Measurements from ENCODE around the gene WWP2.
"Not testable (repeated sequence)": the region's sequence is repeated elsewhere in the genome, so short reads cannot be mapped to it uniquely, and the experiment has no call there.

WWP2 gene

GRCh38 chr16:69784586-69784985 lies 22.5 kb downstream of the WWP2 start:
- DNase-seq (ENCODE audit: extremely low spot score, insufficient read length, low read depth), result no peak
- no peak for FAIRE-seq

- FAIRE-seq, result no peak
- DNase-seq (ENCODE audit: extremely low spot score, insufficient read length, low read depth), result no peak
These were observed 25.8 kb downstream of the WWP2 start for GRCh38 chr16:69787883-69788282.

GRCh38 chr16:69791391-69791847 lies 29.3 kb downstream of the WWP2 start:
- FAIRE-seq; DNase-seq (ENCODE audit: extremely low spot score, insufficient read length, low read depth): not testable (repeated sequence)

GRCh38 chr16:69793526-69793925 lies 31.4 kb downstream of the WWP2 start:
- FAIRE-seq, result no peak
- no peak for DNase-seq (ENCODE audit: extremely low spot score, insufficient read length, low read depth)

- FAIRE-seq, result no peak
- DNase-seq (ENCODE audit: extremely low spot score, insufficient read length, low read depth), result no peak
These were observed 32.4 kb downstream of the WWP2 start for GRCh38 chr16:69794486-69794885.

- DNase-seq (ENCODE audit: extremely low spot score, insufficient read length, low read depth) (peak; percentile 26), FAIRE-seq (peak; percentile 84)
These were observed 34.4 kb downstream of the WWP2 start for GRCh38 chr16:69796285-69797118.

GRCh38 chr16:69798466-69798865 lies 36.3 kb downstream of the WWP2 start:
- DNase-seq (ENCODE audit: extremely low spot score, insufficient read length, low read depth), result no peak
- no peak for FAIRE-seq

- DNase-seq (ENCODE audit: extremely low spot score, insufficient read length, low read depth) (no peak), FAIRE-seq (no peak)
These were observed 37.5 kb downstream of the WWP2 start for GRCh38 chr16:69799611-69800031.

GRCh38 chr16:69804297-69804696 lies 42.2 kb downstream of the WWP2 start:
- no peak for FAIRE-seq
- DNase-seq (ENCODE audit: extremely low spot score, insufficient read length, low read depth), result no peak

GRCh38 chr16:69806776-69807175 lies 44.6 kb downstream of the WWP2 start:
- not testable (repeated sequence) for FAIRE-seq; DNase-seq (ENCODE audit: extremely low spot score, insufficient read length, low read depth)

GRCh38 chr16:69812688-69813014 lies 50.5 kb downstream of the WWP2 start:
- DNase-seq (ENCODE audit: extremely low spot score, insufficient read length, low read depth) (no peak), FAIRE-seq (no peak)

- FAIRE-seq, result no peak
These were observed 51.9 kb downstream of the WWP2 start for GRCh38 chr16:69814078-69814477.

GRCh38 chr16:69814561-69814960 lies 52.4 kb downstream of the WWP2 start:
- DNase-seq (ENCODE audit: extremely low spot score, insufficient read length, low read depth) (no peak), FAIRE-seq (no peak)

More at GRCh38 chr16:69814078-69814477, 51.9 kb downstream of the WWP2 start:
- no peak for DNase-seq (ENCODE audit: extremely low spot score, insufficient read length, low read depth)

- not testable (repeated sequence) for FAIRE-seq; DNase-seq (ENCODE audit: extremely low spot score, insufficient read length, low read depth)
These were observed 53.2 kb downstream of the WWP2 start for GRCh38 chr16:69815216-69815883.

- DNase-seq (ENCODE audit: extremely low spot score, insufficient read length, low read depth) (no peak), FAIRE-seq (no peak)
These were observed 54.9 kb downstream of the WWP2 start for GRCh38 chr16:69816996-69817395.

- no peak for DNase-seq (ENCODE audit: extremely low spot score, insufficient read length, low read depth)
These were observed 56.9 kb downstream of the WWP2 start for GRCh38 chr16:69818891-69819545.

GRCh38 chr16:69820926-69821541 lies 58.9 kb downstream of the WWP2 start:
- DNase-seq (ENCODE audit: extremely low spot score, insufficient read length, low read depth) (no peak), FAIRE-seq (no peak)

More at GRCh38 chr16:69818891-69819545, 56.9 kb downstream of the WWP2 start:
- FAIRE-seq, result no peak

GRCh38 chr16:69821844-69822173 lies 59.7 kb downstream of the WWP2 start:
- FAIRE-seq, result no peak

GRCh38 chr16:69822174-69822935 lies 60.2 kb downstream of the WWP2 start:
- no peak for FAIRE-seq
- DNase-seq (ENCODE audit: extremely low spot score, insufficient read length, low read depth), result no peak

More at GRCh38 chr16:69821844-69822173, 59.7 kb downstream of the WWP2 start:
- no peak for DNase-seq (ENCODE audit: extremely low spot score, insufficient read length, low read depth)

Data from GM18507 (cell line).